Activated CD4-positive, alpha-beta T cell treated with anti-CD3 and anti-CD28 coated beads for 48 hours (primary cell): Measurements from ENCODE around the gene ZNF664.
A peak's percentile ranks its signal among the peaks of the same experiment; 100 is the strongest.

Source experiments
- DNase-seq: peaks from one replicate; pipeline ENCODE4 v3.0.0-alpha.2; 2020

ZNF664 gene

GRCh38 chr12:123960029-123960735 is 12.8 kb upstream of the ZNF664 start:
- no peak for DNase-seq

- no peak for DNase-seq
These were observed 12.2 kb upstream of the ZNF664 start for GRCh38 chr12:123960856-123961255.

- no peak for DNase-seq
These were observed 11.2 kb upstream of the ZNF664 start for GRCh38 chr12:123961585-123962345.

- no peak for DNase-seq
These were observed 10.5 kb upstream of the ZNF664 start for GRCh38 chr12:123962513-123962912.

- no peak for DNase-seq
These were observed 9.2 kb upstream of the ZNF664 start for GRCh38 chr12:123963821-123964220.

- DNase-seq: no peak
These were observed 7.6 kb upstream of the ZNF664 start for GRCh38 chr12:123965382-123965781.

- DNase-seq: no peak
These were observed 6.4 kb upstream of the ZNF664 start for GRCh38 chr12:123966596-123966995.

- DNase-seq: no peak
These were observed 5.9 kb upstream of the ZNF664 start for GRCh38 chr12:123967121-123967586.

- no peak for DNase-seq
These were observed 1.6 kb upstream of the ZNF664 start for GRCh38 chr12:123971449-123971769.

GRCh38 chr12:123971770-123972456 is 1.1 kb upstream of the ZNF664 start:
- DNase-seq: peak; percentile 47

- DNase-seq: peak; percentile 35
These were observed 732 bp downstream of the ZNF664 start for GRCh38 chr12:123973552-123974341.

- no peak for DNase-seq
These were observed 3.3 kb downstream of the ZNF664 start for GRCh38 chr12:123976227-123976826.

- no peak for DNase-seq
These were observed 6.6 kb downstream of the ZNF664 start for GRCh38 chr12:123979566-123979965.

- no peak for DNase-seq
These were observed 9.3 kb downstream of the ZNF664 start for GRCh38 chr12:123982269-123982668.

GRCh38 chr12:123983822-123984485 is 10.9 kb downstream of the ZNF664 start:
- DNase-seq: peak; percentile 43

GRCh38 chr12:123984903-123985302 is 11.9 kb downstream of the ZNF664 start:
- no peak for DNase-seq

GRCh38 chr12:123986374-123986965 is 13.5 kb downstream of the ZNF664 start:
- no peak for DNase-seq

GRCh38 chr12:123987022-123987421 is 14.0 kb downstream of the ZNF664 start:
- DNase-seq: no peak

GRCh38 chr12:123989168-123989567 is 16.2 kb downstream of the ZNF664 start:
- DNase-seq: no peak

- DNase-seq: no peak
These were observed 16.7 kb downstream of the ZNF664 start for GRCh38 chr12:123989753-123990152.

GRCh38 chr12:123990511-123990910 is 17.5 kb downstream of the ZNF664 start:
- DNase-seq: no peak
